Measurements from ENCODE around the gene TECPR1. TPM values are rescaled to one million over a fixed set of nuclear protein-coding genes. Genes with fewer than 3 reads are reported as not detected.

The TECPR1 gene
- total RNA-seq, 1 experiment from 2014 or later, result 13.9 TPM

DNA sequence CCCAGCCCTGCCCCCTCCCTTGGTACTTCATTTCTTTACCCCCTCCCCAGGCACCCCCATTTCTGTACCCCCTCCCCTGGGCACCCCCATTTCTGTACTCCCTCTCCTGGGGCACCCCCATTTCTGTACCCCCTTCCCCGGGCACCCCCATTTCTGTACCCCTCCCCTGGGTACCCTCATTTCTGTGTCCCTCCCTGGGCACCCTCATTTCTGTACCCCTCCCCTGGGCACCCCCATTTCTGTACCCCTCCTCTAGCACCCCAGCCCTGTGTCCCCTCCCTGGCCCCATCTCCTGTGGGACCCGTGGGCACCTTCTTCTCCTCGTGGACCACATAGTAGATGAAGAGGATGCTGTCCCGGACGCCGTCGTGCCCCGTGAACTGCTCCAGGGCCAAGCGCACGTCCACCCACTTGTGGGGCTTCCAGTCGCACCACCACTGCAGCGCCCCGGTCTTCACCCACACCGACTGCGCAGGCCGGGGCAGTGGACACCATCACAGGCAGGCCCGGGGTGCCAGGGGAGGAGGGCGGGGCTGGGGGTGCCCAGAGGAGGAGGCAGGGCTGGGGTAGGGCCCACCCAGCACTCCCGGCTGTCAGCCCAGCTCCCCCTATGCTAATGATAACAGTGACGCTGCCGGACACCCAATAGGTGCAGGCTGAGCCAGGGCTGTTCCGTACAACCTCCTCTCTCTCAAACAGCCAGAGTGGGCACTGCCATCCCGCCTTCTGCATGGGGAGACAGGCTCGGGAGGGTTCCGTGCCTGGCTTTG is 20.4 kb downstream of the TECPR1 start:
- Mint-ChIP-seq H3K27ac (0 out of 7 replicates have a peak overlapping the region, but pooled peaks of 1 of the 3 experiments have one; percentile 23), H3K36me3 (ENCODE audit: insufficient read depth in 1 of 3, low read depth in 3 of 3) (peaks cover 0 to 3% (median 0%) of the 10 kb centered on the region in 3 experiments; a peak in 2 of 7 replicates), H3K27me3 (ENCODE audit: low read depth) (no peaks in the 10 kb centered on the region), H3K4me3 (no peak overlapping the region), H3K4me1 (peaks cover 0 to 3% of the 10 kb centered on the region in 2 experiments; a peak in 1 of 4 replicates), H3K9me3 (no peaks in the 10 kb centered on the region; a peak in 1 of 5 replicates)
- Histone ChIP-seq H3K56ac (ENCODE audit: insufficient read length, low read depth, low read length) (no peak overlapping the region), H3T11ph (ENCODE audit: low read length) (no peak overlapping the region), H4K8ac (replicated peaks; ENCODE audit: insufficient read length, low read depth, low read length) (no peak overlapping the region), H4K91ac (ENCODE audit: insufficient read length, low read depth, low read length) (no peak overlapping the region), H3K23me2 (ENCODE audit: insufficient read length, low read depth, low read length, poor library complexity, severe bottlenecking) (peaks cover 2% of the 10 kb centered on the region), H3K79me2 (ENCODE audit: insufficient read depth, low read length) (no peaks in the 10 kb centered on the region), H2AFZ (ENCODE audit: low read length) (no peak overlapping the region), H4K20me1 (ENCODE audit: control insufficient read depth, insufficient read depth, insufficient read length) (no peaks in the 10 kb centered on the region), H3K4me1 (ENCODE audit: insufficient read depth, low read length) (no peaks in the 10 kb centered on the region), H2AK5ac (ENCODE audit: insufficient read length, low read length) (no peak overlapping the region), H3K27me3 (ENCODE audit: insufficient read depth, low read length) (no peaks in the 10 kb centered on the region), H4K5ac (ENCODE audit: insufficient read length, low read depth, low read length) (no peak overlapping the region), H3K23ac (ENCODE audit: insufficient read length, low read depth, low read length) (no peak overlapping the region), H3K14ac (ENCODE audit: insufficient read depth, low read length) (no peak overlapping the region), H2BK15ac (ENCODE audit: low read depth, low read length) (no peak overlapping the region), H3K4ac (ENCODE audit: low read depth, low read length) (no peak overlapping the region), H3K4me2 (ENCODE audit: insufficient read depth, insufficient read length, low read length) (no peak overlapping the region), H3K27ac (ENCODE audit: insufficient read length, low read depth, low read length) (no peak overlapping the region), H2BK120ac (ENCODE audit: low read depth, low read length, poor library complexity, severe bottlenecking) (no peak overlapping the region), H3K79me1 (ENCODE audit: insufficient read depth, low read depth, low read length, poor library complexity, severe bottlenecking) (no peaks in the 10 kb centered on the region), H3K18ac (ENCODE audit: insufficient read length, low read depth, low read length) (no peak overlapping the region), H2BK12ac (ENCODE audit: insufficient read length, low read depth, low read length) (no peak overlapping the region), H2BK5ac (ENCODE audit: insufficient read length, low read length) (no peak overlapping the region), H2BK20ac (ENCODE audit: low read depth, low read length, poor library complexity, severe bottlenecking) (no peak overlapping the region), H3K9ac (ENCODE audit: extremely low read depth, insufficient read length, low read length) (no peak overlapping the region), H3K9me3 (ENCODE audit: control insufficient read depth, low read depth, low read length) (no peaks in the 10 kb centered on the region)
- WGBS (ENCODE audit: extremely low coverage, insufficient read length, low lambda C conversion rate), result no CpG with 5 or more reads among the region's 25 CpGs
- DNase-seq, result no peak
- TF ChIP-seq, protein P1, sequence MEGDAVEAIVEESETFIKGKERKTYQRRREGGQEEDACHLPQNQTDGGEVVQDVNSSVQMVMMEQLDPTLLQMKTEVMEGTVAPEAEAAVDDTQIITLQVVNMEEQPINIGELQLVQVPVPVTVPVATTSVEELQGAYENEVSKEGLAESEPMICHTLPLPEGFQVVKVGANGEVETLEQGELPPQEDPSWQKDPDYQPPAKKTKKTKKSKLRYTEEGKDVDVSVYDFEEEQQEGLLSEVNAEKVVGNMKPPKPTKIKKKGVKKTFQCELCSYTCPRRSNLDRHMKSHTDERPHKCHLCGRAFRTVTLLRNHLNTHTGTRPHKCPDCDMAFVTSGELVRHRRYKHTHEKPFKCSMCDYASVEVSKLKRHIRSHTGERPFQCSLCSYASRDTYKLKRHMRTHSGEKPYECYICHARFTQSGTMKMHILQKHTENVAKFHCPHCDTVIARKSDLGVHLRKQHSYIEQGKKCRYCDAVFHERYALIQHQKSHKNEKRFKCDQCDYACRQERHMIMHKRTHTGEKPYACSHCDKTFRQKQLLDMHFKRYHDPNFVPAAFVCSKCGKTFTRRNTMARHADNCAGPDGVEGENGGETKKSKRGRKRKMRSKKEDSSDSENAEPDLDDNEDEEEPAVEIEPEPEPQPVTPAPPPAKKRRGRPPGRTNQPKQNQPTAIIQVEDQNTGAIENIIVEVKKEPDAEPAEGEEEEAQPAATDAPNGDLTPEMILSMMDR (conservative IDR thresholded peaks at IDR 0.05), result no peak
